ENCODE data around the gene OCIAD1.

OCIAD1 gene

GRCh38 chr4:48896845-48897244 lies 66.0 kb downstream of the OCIAD1 start:
- peak; percentile 81 to 89 for DNase-seq

- no peak for DNase-seq
Observed at GRCh38 chr4:48898733-48899431, 68.0 kb downstream of the OCIAD1 start.

GRCh38 chr4:48899432-48899749 lies 68.5 kb downstream of the OCIAD1 start:
- no peak for DNase-seq

- no peak for DNase-seq
Observed at GRCh38 chr4:48899950-48900349, 69.1 kb downstream of the OCIAD1 start.

GRCh38 chr4:48901196-48901595 lies 70.3 kb downstream of the OCIAD1 start:
- no peak for DNase-seq

- peak; percentile 92 to 98 for DNase-seq
Observed at GRCh38 chr4:48902266-48902665, 71.4 kb downstream of the OCIAD1 start.

- peak; percentile 87 to 96 for DNase-seq
Observed at GRCh38 chr4:48904101-48904500, 73.2 kb downstream of the OCIAD1 start.

- DNase-seq = no peak
Observed at GRCh38 chr4:48904541-48905142, 73.8 kb downstream of the OCIAD1 start.

- peak in 1 of 2 experiments; percentile 15 for DNase-seq
Observed at GRCh38 chr4:48905363-48906015, 74.6 kb downstream of the OCIAD1 start.

- peak; percentile 70 to 90 for DNase-seq
Observed at GRCh38 chr4:48906206-48907173, 75.6 kb downstream of the OCIAD1 start, which contains the start of gene OCIAD2. OCIAD2 (minus strand) TSS chr4:48906774; CDS start chr4:48904549, 2,225 bp downstream.

GRCh38 chr4:48907706-48908477 lies 77.0 kb downstream of the OCIAD1 start:
- DNase-seq = no peak

- no peak for DNase-seq
Observed at GRCh38 chr4:48908687-48909086, 77.8 kb downstream of the OCIAD1 start.

GRCh38 chr4:48909697-48910096 lies 78.8 kb downstream of the OCIAD1 start:
- no peak for DNase-seq

GRCh38 chr4:48910511-48910910 lies 79.6 kb downstream of the OCIAD1 start:
- DNase-seq = no peak

Data from NCI-H524 (cell line).